DMS114 treated with DMSO at 0.1 percent for 48 hours (cell line): ENCODE measurements around the gene SLC8A1.

ENCODE experiments used
- DNase-seq: peaks from one replicate; lab custom pipeline; 2025; ENCODE audit not compliant: unreplicated experiment; lab: John Stamatoyannopoulos, UW

Gene SLC8A1

DNA sequence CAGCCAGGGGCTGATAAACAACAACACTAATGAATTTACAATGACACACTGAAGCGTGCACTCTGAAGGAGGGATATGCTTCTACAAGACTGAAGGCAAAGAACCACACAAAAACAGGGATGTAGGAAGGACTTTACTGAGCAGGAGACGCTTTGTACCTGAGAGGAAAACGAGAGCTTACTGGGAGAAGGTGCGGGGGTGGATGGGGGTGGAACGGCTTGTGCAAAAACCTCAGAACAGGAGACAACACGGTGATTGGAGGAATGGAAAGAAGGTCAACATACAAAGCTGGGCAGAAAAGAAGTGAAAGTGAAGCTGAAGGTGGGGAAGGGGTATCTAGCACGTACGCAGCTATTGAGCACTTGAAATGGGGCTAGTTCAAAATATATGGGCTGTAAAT is 93.1 kb downstream of the SLC8A1 start:
- no peak for DNase-seq

DNA sequence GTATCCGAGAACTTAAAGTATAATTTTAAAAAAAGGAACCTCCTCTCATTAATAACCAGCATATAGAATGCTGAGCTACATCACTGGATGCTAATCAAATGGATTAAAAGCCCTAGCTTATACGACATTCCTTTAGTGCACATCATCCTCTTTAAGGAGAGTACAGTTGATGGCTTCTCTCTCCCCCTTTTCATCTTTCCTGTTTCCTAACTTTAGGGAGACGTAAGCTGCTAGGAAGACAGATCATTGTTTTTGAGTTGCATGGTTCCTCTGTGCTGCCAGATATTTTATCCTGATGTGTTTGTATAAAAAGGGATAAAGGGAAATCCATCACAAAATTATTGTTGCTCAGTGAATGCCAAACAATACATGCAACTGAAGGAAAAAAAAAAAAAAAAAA is 94.2 kb downstream of the SLC8A1 start:
- no peak for DNase-seq

DNA sequence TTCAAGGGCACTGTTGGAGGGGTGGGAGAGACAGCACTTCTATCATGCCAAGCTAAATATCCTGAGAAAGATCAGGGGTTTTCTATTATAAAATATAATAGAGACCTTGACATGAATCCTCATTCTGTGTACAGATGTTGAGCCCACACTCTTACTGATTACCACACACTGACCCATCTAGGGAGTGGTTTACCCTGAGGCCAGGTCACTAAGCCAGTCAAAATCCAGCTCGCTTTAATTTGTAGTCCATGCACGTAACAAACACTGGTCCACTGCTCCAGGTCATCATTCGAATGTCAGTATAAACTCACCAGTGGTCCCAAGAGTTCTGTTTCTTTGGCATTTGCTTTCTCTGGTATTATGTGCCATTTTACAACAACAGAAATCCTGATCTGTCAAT is 96.4 kb downstream of the SLC8A1 start:
- no peak for DNase-seq

DNA sequence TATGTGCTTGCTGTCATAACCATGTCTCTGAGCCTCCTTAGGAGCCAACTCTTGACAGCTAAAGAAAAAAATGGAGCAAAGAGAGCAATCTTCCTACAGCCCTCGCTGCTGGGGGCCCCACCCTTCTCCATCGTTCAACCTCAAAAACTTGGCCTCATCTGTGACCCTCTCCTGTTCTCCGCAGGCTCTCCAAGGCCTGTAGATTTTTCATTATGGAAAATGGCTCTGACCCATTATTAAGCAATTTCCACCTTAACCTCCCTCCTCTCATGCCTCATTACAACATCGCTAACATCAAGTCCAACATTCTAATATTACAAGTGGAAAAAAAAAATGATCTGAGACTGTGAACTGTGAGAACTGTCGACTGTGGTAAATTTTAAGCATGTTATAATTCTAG is 98.7 kb downstream of the SLC8A1 start:
- DNase-seq = no peak

DNA sequence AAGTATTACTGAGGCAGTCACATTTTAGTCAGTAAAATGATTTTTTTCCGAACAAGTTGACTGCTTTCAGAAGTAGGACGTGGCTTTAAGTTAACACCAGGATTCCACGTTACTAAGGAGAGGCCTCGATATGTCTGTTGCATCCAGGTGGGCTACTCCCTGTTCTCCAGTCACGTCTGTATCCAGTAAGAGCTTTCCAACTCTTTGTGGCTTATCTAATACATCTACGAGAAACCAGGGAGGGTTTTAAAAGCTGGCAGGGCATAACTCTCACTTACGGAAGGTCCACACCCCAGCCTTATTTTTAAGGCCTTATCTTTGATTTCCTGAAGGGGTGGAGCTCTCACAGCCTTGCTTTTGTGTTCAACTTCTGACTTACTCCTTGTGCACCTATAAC is 99.2 kb downstream of the SLC8A1 start:
- DNase-seq = no peak

DNA sequence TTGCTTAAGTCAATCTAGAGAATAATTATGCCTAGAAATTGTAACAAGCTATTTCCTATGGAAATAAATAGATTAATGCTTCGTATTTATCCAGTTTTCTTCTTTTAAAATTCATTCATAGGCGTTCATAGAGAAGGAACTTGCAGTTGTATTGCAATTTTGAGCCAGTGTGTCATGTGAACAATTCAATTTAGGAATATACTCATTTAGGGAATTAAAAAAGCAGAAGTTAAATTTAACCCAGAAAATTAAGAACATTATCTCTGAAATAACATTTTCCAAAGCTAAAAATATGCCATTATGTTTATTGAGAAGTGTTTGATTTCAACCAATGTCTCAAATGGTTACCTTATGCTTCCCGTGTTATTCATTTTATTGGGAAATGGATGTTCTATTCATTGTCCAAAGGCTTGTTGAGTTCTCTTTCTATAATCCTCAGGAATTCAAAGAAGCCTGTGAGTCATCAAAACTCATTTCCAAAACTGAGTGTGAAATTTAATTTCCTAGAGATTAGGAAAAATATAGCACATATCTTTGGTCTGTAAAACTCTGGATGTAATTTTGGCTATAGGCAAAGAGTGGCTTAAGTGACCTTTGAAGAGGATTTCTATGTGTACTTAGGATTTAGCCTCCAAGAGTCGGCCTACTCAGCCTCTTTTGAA is 99.7 kb downstream of the SLC8A1 start:
- DNase-seq = no peak

DNA sequence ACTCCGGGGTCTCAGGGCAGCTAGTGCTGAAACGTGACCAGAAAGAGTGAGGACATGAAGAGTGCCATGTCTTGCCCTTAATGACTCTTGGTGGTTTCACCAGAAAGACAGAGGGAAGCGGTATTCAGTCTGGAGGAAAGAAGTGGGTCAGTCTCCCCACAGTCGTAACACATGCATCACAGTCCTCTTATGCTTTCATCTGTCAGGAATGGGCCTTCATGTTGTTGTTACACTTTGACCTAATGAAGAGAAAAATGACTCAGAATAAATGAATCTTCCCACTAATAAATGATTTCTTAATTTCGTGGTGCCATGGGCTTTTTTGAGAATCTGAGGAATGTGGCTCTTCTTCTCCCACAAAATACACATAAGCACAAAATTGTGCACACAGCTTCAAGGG is 103.2 kb downstream of the SLC8A1 start:
- no peak for DNase-seq

DNA sequence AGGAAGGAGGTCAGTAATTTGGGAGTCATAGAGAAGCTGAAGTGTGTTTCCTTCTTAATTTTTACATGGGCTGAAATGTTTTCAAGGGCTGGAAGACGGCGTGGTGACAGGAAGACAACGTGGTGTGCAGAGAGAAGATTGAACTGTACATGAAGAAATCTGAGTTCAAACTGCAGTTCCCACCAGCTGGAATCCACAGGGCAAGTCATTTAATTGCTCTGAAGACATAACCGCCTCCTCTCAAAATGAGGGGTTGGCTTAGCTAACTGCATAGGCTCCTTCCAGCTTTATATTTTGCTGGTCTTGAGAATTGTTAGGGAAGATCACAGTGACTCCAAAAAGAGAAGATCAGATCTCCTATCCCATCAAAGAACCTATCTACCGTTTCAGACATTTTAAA is 103.9 kb downstream of the SLC8A1 start:
- DNase-seq = no peak

DNA sequence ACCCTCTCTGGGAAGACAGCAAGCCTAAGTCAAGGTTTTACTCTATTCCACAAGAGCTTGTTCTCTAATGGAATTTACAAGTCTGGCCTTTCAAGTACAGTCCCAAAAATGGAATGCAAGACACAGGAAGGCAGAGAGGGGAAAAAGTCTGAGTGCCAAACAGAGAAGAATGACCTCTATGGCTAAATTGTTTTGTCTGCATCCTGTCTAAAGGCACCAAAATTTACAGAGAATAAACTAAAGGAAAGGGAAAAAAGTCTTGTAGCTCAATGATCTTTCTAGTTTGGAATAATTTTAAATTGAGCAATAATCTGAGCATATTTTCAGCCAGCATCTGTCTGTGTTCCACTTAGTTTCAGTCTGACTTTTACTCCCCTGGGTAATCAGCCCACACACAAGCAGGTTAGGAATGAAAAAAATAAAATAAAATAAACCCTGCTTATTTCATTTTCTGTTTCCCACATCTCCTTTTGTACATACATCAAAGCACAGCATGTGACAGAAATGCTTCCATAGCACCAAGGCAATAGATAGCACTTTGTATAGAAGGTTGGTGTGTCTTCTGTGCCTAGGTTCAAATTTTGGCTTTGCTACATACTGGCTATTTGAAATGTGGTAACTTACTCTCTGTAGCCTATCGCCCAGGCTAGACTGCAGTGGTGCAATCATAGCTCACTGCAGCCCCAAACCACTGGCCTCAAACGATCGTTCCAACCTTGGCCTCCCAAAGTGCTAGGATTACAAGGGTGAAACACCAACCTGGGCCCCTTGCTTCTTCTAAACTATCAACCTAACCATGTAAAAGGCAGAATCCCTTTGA is 105.1 kb downstream of the SLC8A1 start:
- no peak for DNase-seq

DNA sequence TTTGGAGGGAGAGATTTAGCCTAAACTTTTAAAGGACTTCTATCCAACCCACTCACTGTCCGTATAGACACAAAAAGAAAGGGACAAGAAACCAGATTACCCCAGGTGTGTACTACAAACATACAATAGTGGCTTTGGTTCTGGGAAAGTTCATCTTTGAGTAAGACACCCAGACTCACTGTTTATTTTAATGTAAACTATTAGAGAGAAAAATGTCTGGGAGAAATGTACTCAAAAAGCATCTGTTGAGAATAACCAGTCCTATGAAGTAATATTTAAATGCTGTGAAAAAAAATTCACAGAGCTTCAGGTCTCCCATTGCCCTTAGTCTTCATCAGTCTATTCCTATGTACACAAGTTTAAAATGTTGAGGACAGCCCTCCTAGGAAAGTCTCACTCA is 107.5 kb downstream of the SLC8A1 start:
- DNase-seq = no peak

DNA sequence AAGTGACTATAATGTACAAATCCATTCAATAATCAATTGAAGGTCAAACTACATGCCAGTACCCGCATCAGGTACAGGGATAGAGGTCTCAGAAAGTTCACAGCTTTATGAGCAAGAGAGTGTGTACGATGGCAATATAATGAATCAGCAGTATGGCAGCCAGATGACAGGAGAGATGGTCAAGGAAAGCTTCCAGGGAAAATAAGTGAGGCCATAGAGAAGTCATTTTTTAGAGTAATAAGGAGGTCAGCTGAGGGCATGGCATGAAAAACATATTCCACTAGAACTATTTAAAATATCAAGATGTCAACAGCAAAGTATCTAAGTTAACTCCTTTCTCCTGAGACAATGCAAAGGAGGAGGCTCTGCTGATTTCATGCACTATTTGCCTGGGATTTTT is 108.0 kb downstream of the SLC8A1 start:
- no peak for DNase-seq

DNA sequence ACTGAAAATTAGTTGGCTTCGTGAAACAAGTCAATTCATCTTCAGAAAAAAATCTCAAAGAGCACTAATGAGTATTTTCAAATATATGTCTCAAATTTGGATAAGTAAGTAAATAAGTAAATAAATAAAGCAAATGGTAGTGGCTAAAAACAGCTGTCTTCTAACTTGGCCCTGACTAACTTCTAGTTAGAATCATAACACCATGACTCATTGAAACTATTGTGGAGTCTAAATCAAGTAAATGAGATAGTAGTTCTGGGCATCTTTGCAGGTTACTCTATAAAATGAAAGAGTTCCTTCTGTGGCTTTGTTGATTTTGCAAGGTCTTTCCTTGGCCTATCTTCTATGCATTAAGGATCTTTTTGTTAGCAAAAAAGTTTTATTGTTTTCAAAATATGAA is 110.7 kb downstream of the SLC8A1 start:
- DNase-seq = no peak

DNA sequence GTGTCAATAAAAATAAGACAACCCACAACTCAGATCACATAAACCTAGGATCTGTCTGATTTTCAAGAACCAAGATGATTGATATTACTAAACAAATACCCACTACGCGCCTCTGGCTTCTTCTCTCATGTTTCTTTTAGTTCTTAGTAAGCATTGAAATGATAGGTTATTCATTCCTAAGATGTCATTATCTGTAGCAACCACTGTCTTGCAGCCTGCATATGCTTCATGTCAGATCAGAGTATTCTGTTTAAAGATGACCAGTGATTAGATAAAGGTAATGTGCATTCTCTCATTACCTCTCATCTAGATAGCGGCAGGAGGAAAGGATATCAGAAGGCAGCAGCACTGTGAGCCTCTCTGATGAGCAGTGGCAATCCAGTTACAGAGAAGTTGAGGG is 112.9 kb downstream of the SLC8A1 start:
- no peak for DNase-seq

DNA sequence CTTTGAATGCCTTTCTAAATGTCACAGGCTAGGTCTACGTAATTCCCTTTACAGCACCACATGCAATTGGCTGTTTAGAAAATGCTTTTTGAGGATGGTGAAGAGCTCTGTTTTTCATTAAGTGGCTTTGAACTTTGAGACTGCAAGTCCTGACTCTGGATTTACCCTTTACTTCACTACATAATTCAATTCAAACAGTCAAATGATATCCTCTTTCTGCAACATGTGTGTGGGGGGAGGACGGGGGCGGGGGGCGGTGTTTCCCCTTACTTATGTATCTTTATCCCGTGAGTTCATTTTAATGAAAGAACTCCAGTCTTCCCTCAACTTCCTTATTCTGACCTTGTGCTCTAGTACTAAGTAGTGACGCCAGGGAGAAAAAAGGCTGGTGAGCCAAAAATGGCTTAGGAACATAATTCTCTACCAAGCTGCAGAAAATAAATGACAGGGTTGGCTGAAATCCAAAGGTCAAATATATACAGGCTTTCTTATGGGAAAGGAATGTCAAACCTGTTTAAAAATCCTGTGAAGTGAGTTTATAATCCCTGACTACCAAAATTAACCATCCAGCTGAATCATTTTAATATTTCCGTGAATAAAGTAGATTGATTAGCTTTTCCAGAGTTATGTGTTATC is 119.6 kb downstream of the SLC8A1 start:
- no peak for DNase-seq

DNA sequence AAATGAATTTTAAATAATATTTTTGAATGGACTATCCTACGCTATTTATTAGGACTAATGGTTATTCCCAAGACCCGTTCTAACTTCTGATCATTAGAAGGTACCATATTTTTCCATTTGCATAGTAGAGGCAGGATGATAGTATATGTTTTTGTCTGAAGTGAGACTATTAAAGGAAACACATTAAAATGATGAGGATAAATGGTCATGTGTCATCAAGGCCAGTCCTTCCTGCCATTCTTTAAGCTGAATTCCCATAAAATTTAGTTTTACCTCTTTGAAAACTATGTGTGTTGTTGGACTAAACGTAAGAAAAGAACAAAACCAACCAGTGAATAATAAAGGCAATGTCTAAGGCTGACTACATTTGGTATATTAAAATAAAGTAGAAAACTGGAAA is 121.8 kb downstream of the SLC8A1 start:
- no peak for DNase-seq

DNA sequence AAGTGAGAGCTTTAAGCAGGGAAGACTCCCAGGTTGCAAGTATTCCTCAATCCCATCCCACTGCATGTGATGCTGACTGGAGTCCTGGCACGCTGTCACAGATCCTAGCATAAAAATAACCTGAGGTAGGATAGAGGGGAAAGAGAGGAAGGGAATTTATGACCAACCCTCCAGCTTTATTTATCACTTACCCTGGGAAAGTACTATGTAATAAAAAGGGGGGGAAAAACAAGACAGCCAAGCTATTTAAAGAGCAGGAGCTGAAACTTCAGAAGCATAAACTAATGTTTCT is 122.2 kb downstream of the SLC8A1 start:
- DNase-seq = no peak

DNA sequence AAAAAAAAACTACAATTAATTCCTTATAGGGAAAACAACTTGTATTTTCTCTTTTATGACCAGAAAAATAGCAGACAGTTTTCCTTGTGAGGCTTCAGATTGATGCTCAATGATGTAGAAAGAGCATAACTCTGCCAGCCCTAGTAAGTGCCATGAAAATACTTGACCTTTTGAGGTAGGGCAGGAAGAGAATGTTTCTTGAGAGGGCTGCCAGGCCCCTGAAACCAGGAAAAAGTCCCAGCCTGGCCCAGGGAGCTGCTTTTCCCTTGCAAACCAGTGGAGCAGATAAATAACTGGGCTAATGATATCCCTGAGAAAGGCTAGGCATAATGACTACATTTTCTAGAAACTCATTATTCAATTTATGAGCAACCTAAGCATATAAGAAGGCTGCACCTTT is 126.8 kb downstream of the SLC8A1 start:
- DNase-seq = no peak

DNA sequence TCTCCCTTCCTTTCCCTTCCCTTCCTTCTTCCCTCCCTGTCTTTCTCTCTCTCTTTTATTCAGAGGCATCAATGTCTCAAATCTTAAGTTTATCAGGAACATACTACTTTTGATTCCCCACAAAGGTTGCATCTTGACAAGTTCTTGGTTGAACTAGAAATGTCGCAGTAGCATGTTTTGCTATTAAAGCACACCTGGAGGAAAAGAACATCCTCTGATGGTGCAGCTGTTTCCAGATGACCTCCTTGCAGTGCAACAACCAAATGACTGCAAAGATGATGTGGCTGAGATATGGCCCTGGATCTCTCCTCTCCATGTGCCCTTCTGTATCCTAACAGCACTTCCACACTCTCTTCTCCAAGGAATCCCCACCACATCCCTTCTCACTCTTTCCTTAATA is 127.2 kb downstream of the SLC8A1 start:
- DNase-seq = no peak

DNA sequence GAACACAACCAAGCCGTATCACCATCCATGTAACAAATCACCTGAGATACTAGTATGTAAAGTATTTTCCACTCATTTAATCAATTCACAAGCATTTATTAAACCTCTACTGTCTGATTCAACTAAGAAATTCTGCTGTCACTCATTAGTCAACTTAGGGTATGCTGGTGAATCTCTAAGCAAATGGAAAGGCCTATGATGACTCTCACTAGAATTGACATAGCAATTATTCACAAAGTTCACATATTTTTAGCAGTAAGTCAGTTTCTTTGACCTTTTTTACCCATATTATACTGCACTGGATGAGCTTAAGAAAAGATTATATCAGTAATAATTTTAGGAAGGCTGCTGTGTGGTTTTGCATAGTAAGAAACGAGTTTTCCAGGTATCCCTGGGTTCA is 130.1 kb downstream of the SLC8A1 start:
- no peak for DNase-seq

DNA sequence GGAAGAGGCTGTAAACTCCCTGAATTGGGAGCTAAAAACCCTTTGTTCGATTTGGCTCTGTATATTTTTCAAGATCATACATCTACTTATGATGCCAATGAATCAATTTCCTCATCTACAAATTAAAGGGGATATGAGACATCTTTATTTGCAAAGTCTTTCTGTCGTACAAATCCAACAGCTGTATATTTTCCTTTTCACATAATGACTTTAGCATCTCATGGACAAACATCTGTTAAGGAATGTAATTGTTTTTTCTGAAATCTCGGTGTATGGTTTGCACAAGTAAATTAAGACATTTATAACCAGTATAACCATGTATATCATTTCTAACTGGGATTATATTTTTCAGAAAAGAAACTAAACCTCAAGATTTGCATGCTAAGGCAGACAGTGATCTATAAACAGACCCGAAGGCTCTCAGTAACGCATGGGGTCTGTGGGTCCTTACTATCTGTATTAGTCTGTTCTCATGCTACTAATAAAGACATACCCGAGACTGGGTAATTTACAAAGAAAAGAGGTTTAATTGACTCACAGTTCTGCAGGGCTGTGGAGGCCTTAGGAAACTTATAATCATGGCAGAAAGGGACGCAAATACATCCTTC is 130.8 kb downstream of the SLC8A1 start:
- DNase-seq = no peak

DNA sequence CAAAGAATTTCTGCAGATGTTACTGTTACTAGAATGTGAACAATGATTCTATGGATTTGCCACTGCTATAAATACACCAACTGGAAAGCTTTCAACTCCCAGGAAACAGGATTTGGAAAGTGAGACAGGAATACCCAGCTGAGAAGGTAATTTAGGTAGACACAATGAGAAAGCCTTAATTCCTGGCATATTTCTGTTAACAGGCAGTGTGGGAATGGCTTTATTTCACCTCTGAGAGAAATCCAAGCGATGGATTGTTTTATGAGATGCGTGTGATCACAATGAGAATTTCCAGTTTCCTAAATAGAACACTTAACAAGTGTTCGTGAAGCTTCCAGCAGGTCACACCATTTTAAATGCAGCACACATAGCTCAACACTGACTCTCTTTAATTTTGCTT is 133.0 kb downstream of the SLC8A1 start:
- no peak for DNase-seq

DNA sequence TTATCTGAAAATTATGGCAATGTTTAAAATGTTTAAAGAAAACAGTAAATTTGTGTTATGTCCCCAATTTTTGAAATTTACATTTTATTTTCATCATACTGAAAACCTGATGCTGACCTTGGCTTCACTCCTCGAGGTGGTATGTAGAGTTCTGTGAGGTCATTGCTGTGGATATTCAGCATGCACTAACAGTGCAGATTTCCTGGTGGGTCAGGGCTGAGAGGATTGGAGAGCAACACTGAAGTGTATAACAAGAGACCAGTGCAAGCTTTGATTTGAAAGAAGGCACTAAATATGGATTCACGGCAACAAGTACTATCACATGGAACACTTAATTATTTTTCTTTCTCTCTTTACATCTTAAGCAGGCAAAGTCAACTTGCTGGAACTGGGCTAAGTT is 134.1 kb downstream of the SLC8A1 start:
- no peak for DNase-seq
